ENCODE results near the gene CEP112.

The CEP112 gene

DNA sequence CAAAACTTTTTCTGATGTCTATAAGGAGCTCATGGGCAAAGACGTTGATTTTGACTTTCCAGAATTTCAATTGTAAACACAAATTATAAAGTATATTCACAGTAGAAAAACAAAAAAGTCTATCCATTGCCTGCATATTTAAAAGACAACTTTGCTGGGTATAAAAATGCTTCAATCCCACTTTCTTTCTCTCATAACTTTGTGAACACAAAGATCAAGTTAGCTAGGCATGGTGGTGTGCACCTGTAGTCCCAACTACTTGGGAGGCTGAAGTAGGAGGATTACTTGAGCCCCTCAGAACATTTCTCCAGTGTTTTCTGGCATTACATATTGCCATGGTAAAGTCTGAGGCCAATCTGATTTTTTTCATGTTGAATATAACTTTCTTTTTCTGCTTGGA is 547.4 kb downstream of the CEP112 start:
- Mint-ChIP-seq H3K27me3 (no peaks in the 10 kb centered on the region), H3K9me3 (peaks cover 11% of the 10 kb centered on the region), H3K4me3 (no peak overlapping the region), H3K36me3 (no peaks in the 10 kb centered on the region), H3K27ac (no peak overlapping the region), H3K4me1 (no peaks in the 10 kb centered on the region)
- no peak for DNase-seq (ENCODE audit: low spot score in 2 of 2)
- no peak for ATAC-seq (ENCODE audit: low read depth)

DNA sequence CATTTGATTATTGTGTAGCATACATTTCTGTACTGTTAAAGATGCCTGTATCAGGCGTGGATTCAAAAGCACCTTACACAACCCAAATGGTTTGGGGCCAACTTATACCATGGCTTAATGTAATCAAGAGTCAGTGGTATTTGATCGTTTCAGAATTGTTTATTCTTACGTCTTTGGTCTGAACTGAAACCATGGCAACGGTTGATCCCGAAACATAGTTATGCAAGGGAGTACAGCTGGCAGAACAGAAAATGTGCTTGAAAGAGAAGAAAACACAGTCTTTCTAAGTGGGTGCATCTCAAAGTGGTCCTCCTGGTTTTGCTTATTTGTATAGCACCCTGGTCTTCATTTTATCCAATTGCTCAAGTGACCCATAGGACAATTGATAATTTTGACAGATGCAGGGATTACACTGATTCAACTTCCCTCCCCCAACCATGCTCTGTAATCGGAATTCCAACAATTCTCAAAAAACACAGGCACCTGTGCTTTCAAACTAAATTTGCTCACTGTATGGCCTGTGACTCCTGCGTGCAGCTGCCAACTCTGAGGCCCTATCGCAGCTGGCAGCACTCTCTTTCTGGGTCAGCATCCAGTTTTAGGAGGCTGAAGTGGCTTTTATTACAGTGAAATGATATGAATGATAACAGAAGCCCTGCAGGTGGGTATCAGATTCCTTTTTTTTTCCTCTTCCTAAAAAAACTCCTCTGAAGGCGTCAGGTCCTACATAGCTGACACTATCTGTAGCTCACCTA is 553.5 kb downstream of the CEP112 start:
- no peak overlapping the region for H3K27ac Mint-ChIP-seq
- no peak overlapping the region for H3K4me3 Mint-ChIP-seq
- ATAC-seq (ENCODE audit: low read depth) (no peak), DNase-seq (ENCODE audit: low spot score in 2 of 2) (no peak)
- H3K36me3 Mint-ChIP-seq = no peaks in the 10 kb centered on the region
- no peaks in the 10 kb centered on the region for H3K4me1 Mint-ChIP-seq
- H3K9me3 Mint-ChIP-seq = peaks cover 2% of the 10 kb centered on the region
- no peaks in the 10 kb centered on the region for H3K27me3 Mint-ChIP-seq

DNA sequence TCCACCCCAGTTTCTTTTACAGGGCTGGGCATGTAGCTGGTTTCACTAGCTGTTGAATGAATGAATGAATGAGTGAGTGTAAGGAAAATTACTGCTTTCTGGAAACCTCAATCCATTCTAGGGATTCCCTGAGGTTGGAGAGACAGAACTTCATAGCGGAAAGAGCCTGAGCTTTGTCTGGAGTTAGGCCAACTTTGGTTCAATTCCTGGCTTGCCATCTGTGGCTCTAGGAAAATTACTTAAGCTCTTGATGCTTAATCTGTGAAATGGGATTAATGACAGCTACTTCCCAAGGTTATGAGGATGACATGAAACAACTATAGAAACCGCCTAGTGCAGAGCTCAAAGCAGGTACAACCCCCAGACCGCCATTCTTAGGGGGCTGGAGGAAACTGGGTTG is 554.1 kb downstream of the CEP112 start:
- no peaks in the 10 kb centered on the region for H3K4me1 Mint-ChIP-seq

DNA sequence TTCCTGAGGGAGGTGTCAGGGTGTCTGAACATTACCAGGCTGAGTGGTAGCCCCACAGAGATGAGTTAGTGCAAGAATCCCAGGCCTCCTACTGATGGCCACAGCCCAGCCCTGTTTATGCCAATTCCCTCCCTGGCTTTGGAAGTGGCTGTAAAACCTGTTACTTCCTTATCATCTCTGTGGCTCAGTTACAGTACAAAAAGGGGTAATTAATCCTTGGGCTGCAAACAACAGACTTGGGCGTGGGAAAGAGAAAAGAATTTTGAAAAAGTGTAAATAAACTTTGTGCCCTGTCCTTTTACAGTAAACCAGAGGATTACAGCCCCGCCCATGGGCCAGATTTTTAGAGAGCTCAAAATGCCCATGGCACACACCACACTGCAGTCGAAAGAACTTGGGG is 557.4 kb downstream of the CEP112 start:
- no peaks in the 10 kb centered on the region for H3K4me1 Mint-ChIP-seq
- no peaks in the 10 kb centered on the region for H3K9me3 Mint-ChIP-seq
- H3K4me3 Mint-ChIP-seq = no peak overlapping the region
- no peaks in the 10 kb centered on the region for H3K27me3 Mint-ChIP-seq
- no peaks in the 10 kb centered on the region for H3K36me3 Mint-ChIP-seq
- DNase-seq (ENCODE audit: low spot score in 2 of 2) = no peak
- H3K27ac Mint-ChIP-seq = no peak overlapping the region
- no peak for ATAC-seq (ENCODE audit: low read depth)

More for the DNA sequence above, 554.1 kb downstream of the CEP112 start:
- no peak overlapping the region for H3K4me3 Mint-ChIP-seq
- H3K27me3 Mint-ChIP-seq = no peaks in the 10 kb centered on the region
- H3K27ac Mint-ChIP-seq = no peak overlapping the region
- no peak for DNase-seq (ENCODE audit: low spot score in 2 of 2)
- H3K36me3 Mint-ChIP-seq = no peaks in the 10 kb centered on the region
- H3K9me3 Mint-ChIP-seq = peaks cover 2% of the 10 kb centered on the region
- ATAC-seq (ENCODE audit: low read depth) = no peak

DNA sequence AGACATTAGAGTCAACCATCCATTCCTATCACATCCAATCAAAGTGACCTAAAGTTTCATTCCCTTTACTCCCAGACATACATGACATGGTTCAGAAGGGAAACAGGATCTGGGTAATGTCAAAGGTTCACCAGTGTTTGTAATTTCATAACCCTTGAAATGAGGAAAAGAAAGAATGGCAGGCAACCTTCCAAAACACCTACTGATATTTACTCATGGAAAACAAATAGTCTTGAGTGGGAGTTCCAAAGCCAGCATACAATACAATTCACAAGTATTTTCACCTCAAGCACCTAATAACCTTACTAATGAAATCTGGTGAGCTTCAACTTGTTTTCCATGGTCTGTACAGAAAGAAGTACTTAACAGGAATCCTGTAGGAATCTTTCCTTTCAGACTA is 557.9 kb downstream of the CEP112 start:
- ATAC-seq (ENCODE audit: low read depth) = no peak
- H3K27ac Mint-ChIP-seq = no peak overlapping the region
- H3K4me1 Mint-ChIP-seq = no peaks in the 10 kb centered on the region
- no peak overlapping the region for H3K4me3 Mint-ChIP-seq
- DNase-seq (ENCODE audit: low spot score in 2 of 2) = no peak
- no peaks in the 10 kb centered on the region for H3K27me3 Mint-ChIP-seq
- H3K36me3 Mint-ChIP-seq = no peaks in the 10 kb centered on the region
- H3K9me3 Mint-ChIP-seq = no peaks in the 10 kb centered on the region

DNA sequence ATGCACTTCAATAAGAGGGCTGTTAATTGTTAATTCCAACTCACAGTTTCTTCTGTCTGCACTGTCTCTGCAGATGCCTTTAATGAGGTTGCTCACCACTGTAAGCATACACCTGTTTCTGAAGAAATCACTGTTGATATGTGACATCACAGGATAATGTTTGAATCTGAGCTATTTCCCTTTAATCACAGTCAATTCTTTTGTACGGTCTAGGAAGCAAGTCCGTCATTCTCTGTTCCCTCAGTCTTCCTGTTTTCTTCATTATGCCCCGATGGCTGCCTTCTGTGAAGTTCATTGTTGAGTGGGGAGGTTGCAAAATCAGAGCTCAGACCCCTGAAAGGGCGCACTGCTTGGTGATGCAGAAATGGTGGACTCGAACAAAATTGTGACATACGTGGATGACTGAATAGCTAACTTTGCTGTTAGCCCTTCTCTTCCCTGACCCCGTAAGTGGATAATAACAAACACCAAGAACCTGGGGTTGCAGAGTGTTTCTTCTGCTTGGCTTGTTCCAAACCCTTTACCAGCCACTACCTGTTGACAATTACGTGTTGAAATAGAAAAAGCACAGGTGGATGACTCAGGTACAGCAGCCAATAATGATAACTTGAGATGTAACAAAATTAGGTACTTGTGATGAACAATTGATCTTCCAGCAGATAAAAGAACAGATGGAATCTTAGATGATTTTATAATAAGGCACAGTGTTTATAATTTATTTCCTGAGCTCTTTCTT is 558.6 kb downstream of the CEP112 start:
- H3K36me3 Mint-ChIP-seq = no peaks in the 10 kb centered on the region
- ATAC-seq (ENCODE audit: low read depth) (no peak), DNase-seq (ENCODE audit: low spot score in 2 of 2) (no peak)
- H3K27ac Mint-ChIP-seq = no peak overlapping the region
- H3K9me3 Mint-ChIP-seq = no peaks in the 10 kb centered on the region
- no peak overlapping the region for H3K4me3 Mint-ChIP-seq
- H3K27me3 Mint-ChIP-seq = no peaks in the 10 kb centered on the region
- H3K4me1 Mint-ChIP-seq = no peaks in the 10 kb centered on the region

DNA sequence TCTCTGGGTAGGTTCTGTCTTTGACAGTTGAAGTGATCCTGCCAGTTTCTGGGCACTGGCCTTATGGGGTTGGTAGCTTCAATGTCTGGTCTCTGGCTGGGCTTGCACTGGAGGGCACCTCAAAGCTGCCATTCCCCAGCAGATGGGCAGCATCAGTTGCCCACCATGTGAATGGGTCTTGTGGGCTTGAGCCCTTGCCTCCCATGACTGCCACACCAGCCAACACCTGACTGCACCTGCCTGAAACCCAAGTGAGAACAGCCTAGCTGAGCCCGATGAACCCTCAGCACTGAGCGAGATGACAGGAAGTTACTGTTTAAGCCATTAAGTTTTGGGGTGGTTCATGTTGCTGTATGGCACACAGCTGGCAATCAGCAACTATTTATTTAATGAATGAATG is 561.4 kb downstream of the CEP112 start:
- no peaks in the 10 kb centered on the region for H3K4me1 Mint-ChIP-seq
- no peak for DNase-seq (ENCODE audit: low spot score in 2 of 2)
- no peaks in the 10 kb centered on the region for H3K36me3 Mint-ChIP-seq
- ATAC-seq (ENCODE audit: low read depth) = no peak
- H3K9me3 Mint-ChIP-seq = no peaks in the 10 kb centered on the region
- no peak overlapping the region for H3K27ac Mint-ChIP-seq
- H3K4me3 Mint-ChIP-seq = no peak overlapping the region
- no peaks in the 10 kb centered on the region for H3K27me3 Mint-ChIP-seq

DNA sequence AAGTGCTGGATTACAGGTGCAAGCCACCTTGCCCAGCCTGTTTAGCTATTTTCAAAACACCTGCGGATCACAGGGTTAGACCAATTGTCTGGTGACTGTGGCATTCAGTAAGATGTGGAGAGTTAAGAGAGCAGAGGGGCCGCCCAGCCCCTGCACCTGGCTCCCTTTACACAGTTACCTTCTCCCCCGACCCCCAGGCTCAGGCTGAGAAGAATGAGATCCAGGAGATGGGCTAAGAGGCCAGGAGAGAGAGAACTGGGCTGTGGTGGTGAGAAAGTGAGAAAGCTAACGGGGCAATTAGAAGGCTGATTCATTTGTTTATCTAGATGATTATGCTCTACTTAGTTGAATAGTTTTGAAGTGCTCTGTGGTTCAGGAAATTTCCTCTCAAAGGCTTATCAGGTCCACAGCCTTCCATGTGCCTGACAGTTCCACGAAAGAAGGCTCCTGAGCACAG is 562.7 kb downstream of the CEP112 start:
- Mint-ChIP-seq H3K4me3 (no peak overlapping the region), H3K27me3 (no peaks in the 10 kb centered on the region), H3K4me1 (no peaks in the 10 kb centered on the region), H3K27ac (no peak overlapping the region), H3K9me3 (no peaks in the 10 kb centered on the region), H3K36me3 (no peaks in the 10 kb centered on the region)
- ATAC-seq (ENCODE audit: low read depth) (no peak), DNase-seq (ENCODE audit: low spot score in 2 of 2) (no peak)

DNA sequence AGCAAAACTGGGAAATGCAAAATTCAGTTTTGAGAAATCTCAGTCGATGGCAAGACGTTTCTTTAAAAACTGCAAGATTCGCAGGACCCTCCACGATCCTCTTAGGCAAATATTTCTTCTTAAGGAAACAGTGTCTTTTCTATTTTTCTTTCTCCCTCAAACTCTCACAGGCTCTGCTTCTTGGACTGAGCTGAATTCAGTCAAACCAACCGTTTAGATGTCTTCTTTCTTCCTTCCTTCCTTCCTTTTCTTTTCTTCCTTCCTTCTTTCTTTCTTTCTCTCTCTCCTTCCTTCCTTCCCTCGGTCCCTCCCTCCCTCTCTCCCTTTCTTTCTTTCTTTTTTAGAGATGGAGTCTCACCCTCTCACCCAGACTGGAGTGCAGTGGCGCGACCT is 563.3 kb downstream of the CEP112 start:
- Mint-ChIP-seq H3K27me3 (no peaks in the 10 kb centered on the region), H3K9me3 (no peaks in the 10 kb centered on the region), H3K4me3 (no peak overlapping the region), H3K4me1 (no peaks in the 10 kb centered on the region), H3K36me3 (no peaks in the 10 kb centered on the region), H3K27ac (no peak overlapping the region)
- no peak for DNase-seq (ENCODE audit: low spot score in 2 of 2)
- no peak for ATAC-seq (ENCODE audit: low read depth)

DNA sequence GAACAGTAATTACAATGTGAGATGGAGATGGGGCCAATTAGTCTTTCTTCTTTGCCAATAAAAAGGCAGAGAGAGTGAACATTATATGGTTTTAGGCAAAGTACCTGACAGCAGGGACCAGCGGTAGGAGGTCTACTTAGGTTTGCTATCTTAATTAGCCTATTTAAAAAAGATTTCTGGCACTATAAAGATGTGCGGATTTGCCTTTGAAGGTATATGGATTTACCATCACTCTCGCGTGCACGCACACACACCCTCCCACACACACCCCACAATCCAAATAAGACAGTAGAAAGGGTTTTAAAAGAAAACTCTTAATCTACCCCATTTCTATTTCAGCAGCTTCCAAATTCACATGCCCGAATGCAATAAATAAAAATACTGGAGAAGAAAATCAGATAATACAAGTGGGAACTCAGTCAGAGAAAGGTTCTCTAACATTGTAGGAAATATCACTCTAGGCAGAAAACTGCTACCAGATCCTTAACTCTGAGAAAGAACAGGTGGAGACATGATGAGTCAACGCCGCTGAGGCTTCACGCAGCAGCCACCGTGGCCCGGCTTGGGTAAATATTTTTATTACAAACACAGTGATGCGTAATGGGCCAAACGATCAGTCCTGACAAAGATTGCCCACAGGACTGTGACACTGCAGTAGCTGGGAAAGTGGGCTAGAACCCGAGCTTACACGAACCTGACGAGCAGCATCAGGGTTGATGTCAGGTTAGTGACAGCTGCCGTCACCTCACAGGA is 563.9 kb downstream of the CEP112 start:
- H3K36me3 Mint-ChIP-seq = no peaks in the 10 kb centered on the region
- no peaks in the 10 kb centered on the region for H3K27me3 Mint-ChIP-seq
- no peaks in the 10 kb centered on the region for H3K4me1 Mint-ChIP-seq
- H3K27ac Mint-ChIP-seq = no peak overlapping the region
- no peak for DNase-seq (ENCODE audit: low spot score in 2 of 2)
- H3K4me3 Mint-ChIP-seq = no peak overlapping the region
- no peak for ATAC-seq (ENCODE audit: low read depth)
- H3K9me3 Mint-ChIP-seq = no peaks in the 10 kb centered on the region

DNA sequence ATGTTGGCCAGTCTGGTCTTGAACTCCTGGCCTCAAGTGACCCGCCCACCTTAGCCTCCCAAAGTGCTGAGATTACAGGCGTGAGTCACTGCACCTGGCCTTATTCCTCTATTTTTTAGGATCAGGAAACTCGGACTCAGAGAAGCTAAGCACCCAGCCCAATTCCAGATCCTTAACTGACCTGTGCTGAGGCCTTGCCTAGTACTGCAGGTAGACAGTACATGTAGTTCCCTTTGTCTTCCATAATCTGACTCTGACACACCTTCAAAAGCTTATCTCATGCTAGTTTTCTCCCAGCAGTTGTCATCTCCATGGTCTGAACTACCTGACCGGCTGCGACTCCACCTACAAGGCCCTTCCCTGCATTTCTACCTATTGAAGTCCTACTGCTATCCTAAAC is 564.8 kb downstream of the CEP112 start:
- no peaks in the 10 kb centered on the region for H3K9me3 Mint-ChIP-seq
- no peaks in the 10 kb centered on the region for H3K27me3 Mint-ChIP-seq
- no peaks in the 10 kb centered on the region for H3K4me1 Mint-ChIP-seq
- DNase-seq (ENCODE audit: low spot score in 2 of 2) = no peak
- H3K4me3 Mint-ChIP-seq = no peak overlapping the region
- H3K27ac Mint-ChIP-seq = no peak overlapping the region
- H3K36me3 Mint-ChIP-seq = no peaks in the 10 kb centered on the region
- ATAC-seq (ENCODE audit: low read depth) = no peak

DNA sequence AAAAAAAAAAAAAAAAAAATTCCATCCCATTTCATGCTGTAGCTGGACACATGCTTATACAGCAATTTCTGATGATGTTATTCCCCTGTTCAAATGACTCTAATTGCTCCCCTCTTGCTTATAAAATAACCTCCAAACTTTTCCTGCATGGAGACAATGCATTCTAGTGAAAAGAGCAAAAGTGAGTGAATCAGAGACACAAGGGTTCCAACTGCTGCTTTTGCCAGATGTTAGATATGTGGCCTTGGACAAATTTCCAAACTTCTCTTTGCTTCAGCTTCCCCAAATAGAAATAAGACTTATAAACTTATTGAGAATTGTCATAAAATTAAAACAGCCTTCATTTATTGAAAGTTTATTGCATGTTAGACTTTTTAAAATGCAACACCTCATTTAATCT is 565.5 kb downstream of the CEP112 start:
- H3K27me3 Mint-ChIP-seq = no peaks in the 10 kb centered on the region
- ATAC-seq (ENCODE audit: low read depth) = no peak

DNA sequence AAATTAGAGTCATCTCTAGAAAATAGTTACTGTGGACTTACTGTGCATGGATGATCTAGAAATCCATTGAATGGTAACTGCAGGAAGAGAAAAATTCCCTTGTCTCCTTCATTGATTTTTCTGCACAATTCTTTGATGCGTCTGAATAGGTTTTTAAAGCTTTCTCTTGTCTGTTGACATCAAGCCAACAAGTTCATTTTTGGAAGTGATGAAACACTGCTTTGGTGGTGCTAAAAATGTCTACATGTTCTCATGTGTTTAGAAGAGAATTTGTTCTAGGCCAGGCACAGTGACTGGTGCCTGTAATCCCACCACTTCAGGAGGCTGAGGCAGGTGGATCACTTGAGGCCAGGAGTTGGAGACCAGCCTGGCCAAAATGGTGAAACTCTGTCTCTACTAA is 573.4 kb downstream of the CEP112 start:
- Mint-ChIP-seq H3K36me3 (no peaks in the 10 kb centered on the region), H3K9me3 (no peaks in the 10 kb centered on the region), H3K4me1 (no peaks in the 10 kb centered on the region), H3K27ac (no peak overlapping the region), H3K4me3 (no peak overlapping the region), H3K27me3 (peaks cover 1% of the 10 kb centered on the region)
- no peak for DNase-seq (ENCODE audit: low spot score in 2 of 2)
- ATAC-seq (ENCODE audit: low read depth) = no peak

More for the DNA sequence above, 565.5 kb downstream of the CEP112 start:
- Mint-ChIP-seq H3K4me3 (no peak overlapping the region), H3K4me1 (no peaks in the 10 kb centered on the region), H3K27ac (no peak overlapping the region), H3K9me3 (no peaks in the 10 kb centered on the region), H3K36me3 (no peaks in the 10 kb centered on the region)
- DNase-seq (ENCODE audit: low spot score in 2 of 2) = no peak

DNA sequence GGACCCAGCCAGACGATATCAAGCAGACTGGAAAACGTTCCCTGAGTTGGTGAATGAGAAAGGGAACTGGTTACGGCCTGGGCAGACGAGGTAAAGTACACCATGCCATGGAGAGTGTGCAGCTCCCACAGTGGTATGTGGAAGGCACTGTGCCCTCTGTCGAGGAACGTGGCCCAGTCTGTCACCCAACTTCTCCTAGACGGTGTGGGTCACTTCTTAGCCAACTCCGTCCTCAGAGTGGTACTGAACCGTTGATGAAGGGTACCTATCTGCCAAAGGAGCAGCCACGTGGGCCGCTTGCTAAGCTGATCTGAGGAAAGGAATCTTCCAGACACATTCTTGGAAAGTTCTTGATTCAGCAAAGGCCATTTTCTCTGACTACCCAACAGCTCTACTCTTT is 574.4 kb downstream of the CEP112 start:
- no peaks in the 10 kb centered on the region for H3K4me1 Mint-ChIP-seq
- H3K27me3 Mint-ChIP-seq = peaks cover 1% of the 10 kb centered on the region
- H3K4me3 Mint-ChIP-seq = no peak overlapping the region
- no peak for ATAC-seq (ENCODE audit: low read depth)
- no peak for DNase-seq (ENCODE audit: low spot score in 2 of 2)
- no peak overlapping the region for H3K27ac Mint-ChIP-seq
- H3K36me3 Mint-ChIP-seq = no peaks in the 10 kb centered on the region
- no peaks in the 10 kb centered on the region for H3K9me3 Mint-ChIP-seq

Measured in memory B cell (primary cell).